Upper lobe of left lung (tissue), 4 donors: ENCODE data around the gene ABCD3.
"Not testable (repeated sequence)": the region's sequence is repeated elsewhere in the genome, so short reads cannot be mapped to it uniquely, and the experiment has no call there.

Source experiments
- POLR2AphosphoS5 ChIP-seq, 2 donors: sonication (generic); formaldehyde crosslinking; IDR thresholded peaks; one replicate each; pipeline ENCODE4 v1.5.1; 2017; ENCODE audit warnings: antibody characterized with exemption in 2 of 2
- TF ChIP-seq, protein P1 (sequence below), 6 experiments: fragments of 450-650 bp in 4 of 6; fragments of 200-600 bp in 2 of 6; sonication (generic) in 2 of 6; IDR thresholded peaks; one replicate each; pipeline ENCODE4 v1.5.1; 2016 to 2019; ENCODE audit warnings: antibody characterized with exemption in 6 of 6

DNA sequence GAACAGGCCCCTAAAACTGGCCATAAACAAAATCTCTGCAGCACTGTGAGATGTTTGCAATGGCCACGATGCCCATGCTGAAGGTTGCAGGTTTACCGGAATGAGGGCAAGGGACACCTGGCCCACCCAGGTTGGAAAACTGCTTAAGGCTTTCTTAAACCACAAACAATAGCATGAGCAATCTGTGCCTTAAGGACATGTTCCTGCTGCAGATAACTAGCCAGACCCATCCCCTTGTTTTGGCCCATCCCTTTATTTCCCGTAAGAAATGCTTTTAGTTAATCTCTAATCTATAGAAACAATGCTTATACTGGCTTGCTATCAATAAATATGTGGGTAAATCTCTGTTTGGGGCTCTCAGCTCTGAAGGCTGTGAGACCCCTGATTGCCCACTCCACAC is 26.6 kb downstream of the ABCD3 start:
- TF ChIP-seq, protein P1, sequence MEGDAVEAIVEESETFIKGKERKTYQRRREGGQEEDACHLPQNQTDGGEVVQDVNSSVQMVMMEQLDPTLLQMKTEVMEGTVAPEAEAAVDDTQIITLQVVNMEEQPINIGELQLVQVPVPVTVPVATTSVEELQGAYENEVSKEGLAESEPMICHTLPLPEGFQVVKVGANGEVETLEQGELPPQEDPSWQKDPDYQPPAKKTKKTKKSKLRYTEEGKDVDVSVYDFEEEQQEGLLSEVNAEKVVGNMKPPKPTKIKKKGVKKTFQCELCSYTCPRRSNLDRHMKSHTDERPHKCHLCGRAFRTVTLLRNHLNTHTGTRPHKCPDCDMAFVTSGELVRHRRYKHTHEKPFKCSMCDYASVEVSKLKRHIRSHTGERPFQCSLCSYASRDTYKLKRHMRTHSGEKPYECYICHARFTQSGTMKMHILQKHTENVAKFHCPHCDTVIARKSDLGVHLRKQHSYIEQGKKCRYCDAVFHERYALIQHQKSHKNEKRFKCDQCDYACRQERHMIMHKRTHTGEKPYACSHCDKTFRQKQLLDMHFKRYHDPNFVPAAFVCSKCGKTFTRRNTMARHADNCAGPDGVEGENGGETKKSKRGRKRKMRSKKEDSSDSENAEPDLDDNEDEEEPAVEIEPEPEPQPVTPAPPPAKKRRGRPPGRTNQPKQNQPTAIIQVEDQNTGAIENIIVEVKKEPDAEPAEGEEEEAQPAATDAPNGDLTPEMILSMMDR (IDR thresholded peaks at IDR 0.05), result not testable (repeated sequence)
- TF ChIP-seq POLR2AphosphoS5 (IDR thresholded peaks at IDR 0.05), result not testable (repeated sequence)
